ENCODE results near the gene PRCD.

PRCD gene

DNA sequence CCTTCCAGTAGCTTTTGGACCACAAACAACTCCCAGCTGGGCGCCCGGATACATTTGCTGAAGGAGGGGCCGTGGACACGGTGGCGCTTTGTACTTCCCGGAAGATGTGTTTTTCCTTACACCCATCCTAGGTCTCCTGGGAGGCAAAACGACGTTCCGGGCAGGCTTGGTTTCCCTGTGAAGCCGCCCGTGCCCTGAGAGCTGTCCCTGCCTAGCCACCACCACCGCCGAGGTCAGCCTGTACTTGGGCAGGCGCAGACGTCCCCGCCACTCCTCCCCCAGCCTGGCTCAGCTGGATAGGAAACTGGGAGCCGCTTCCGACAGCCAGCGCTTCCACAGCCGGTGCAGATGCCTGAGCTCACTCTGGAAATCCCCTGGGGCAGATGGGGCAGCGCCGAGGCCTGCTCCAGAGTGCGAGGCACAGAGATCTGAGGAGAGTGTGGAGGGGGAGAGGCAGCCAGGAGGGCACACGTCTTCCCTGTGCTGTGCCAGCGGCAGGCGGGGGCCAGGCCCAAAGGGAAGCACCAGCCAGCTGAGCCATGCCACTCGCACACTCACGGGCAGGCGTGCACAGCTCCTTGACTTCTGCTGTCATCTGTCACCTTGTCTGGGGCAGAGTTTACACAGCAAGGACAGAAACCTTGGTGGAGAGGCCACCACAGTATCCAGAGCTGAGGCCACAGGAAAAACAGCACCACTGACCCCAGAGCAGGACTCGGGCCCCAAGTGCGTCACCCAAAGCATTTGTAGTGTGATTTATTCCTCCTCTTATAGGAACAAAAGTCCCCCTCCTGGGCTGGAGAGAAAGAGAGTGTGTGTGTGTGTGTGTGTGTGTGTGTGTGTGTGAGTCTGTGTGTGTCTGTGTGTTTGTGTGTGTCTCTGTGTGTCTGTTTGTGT is 41.6 kb upstream of the PRCD start:
- ATAC-seq (ENCODE audit: insufficient read depth, low read depth) (no peak), DNase-seq (no peak)
- Histone ChIP-seq H3K79me2 (ENCODE audit: insufficient read depth, low read length) (no peaks in the 10 kb centered on the region), H4K20me1 (ENCODE audit: insufficient read depth, low read length) (peaks cover 16% of the 10 kb centered on the region; the same call in 1 of the 2 replicates), H3K9ac (ENCODE audit: low read depth, low read length) (no peak overlapping the region), H2AFZ (ENCODE audit: low read depth, low read length) (no peak overlapping the region), H3K27me3 (ENCODE audit: insufficient read depth, low read length, poor library complexity) (peaks cover 15% of the 10 kb centered on the region), H3K4me2 (ENCODE audit: insufficient read depth, low read length) (no peak overlapping the region), H3K36me3 (ENCODE audit: insufficient read depth, low read length) (no peaks in the 10 kb centered on the region), H3K9me3 (ENCODE audit: insufficient read depth, low read length, severe bottlenecking) (no peaks in the 10 kb centered on the region), H3K4me3 (ENCODE audit: low read depth in 1 of 2, low read length in 2 of 2) (no peak overlapping the region), H3K4me1 (ENCODE audit: insufficient read depth, low read length) (peaks cover 17% of the 10 kb centered on the region), H3K27ac (ENCODE audit: low read length) (no peak overlapping the region)
- TF ChIP-seq, protein P1, sequence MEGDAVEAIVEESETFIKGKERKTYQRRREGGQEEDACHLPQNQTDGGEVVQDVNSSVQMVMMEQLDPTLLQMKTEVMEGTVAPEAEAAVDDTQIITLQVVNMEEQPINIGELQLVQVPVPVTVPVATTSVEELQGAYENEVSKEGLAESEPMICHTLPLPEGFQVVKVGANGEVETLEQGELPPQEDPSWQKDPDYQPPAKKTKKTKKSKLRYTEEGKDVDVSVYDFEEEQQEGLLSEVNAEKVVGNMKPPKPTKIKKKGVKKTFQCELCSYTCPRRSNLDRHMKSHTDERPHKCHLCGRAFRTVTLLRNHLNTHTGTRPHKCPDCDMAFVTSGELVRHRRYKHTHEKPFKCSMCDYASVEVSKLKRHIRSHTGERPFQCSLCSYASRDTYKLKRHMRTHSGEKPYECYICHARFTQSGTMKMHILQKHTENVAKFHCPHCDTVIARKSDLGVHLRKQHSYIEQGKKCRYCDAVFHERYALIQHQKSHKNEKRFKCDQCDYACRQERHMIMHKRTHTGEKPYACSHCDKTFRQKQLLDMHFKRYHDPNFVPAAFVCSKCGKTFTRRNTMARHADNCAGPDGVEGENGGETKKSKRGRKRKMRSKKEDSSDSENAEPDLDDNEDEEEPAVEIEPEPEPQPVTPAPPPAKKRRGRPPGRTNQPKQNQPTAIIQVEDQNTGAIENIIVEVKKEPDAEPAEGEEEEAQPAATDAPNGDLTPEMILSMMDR (IDR thresholded peaks at IDR 0.05; ENCODE audit: borderline replicate concordance, extremely low read depth, low read length, poor library complexity, severe bottlenecking) = no peak

DNA sequence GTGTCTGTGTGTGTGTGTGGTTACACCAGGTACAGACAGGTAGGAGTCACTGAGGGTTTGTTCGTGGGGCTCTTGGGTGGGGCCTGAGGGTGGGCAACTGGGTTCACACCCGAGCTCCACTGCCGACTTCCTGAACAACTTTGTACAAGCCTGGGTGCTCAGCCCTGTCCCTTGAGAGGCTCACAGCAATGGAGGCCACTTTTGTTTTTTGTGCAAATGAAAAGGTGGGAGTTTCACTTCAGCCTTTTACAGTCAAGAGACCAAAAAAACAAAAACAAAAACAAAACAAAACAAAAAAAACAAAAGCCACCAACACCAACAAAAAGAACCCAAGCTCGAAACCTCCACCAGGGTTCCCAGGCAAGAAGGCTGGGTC is 41.0 kb upstream of the PRCD start:
- no peak for TF ChIP-seq EZH2 (IDR thresholded peaks at IDR 0.05; ENCODE audit: borderline replicate concordance, low read depth, low read length, severe bottlenecking)
- TF ChIP-seq, protein P1 (IDR thresholded peaks at IDR 0.05; ENCODE audit: borderline replicate concordance, extremely low read depth, low read length, poor library complexity, severe bottlenecking) = no peak
- Histone ChIP-seq H2AFZ (ENCODE audit: low read depth, low read length) (no peak overlapping the region), H3K27me3 (ENCODE audit: insufficient read depth, low read length, poor library complexity) (peaks cover 15% of the 10 kb centered on the region), H3K4me2 (ENCODE audit: insufficient read depth, low read length) (no peak overlapping the region), H3K9me3 (ENCODE audit: insufficient read depth, low read length, severe bottlenecking) (no peaks in the 10 kb centered on the region), H3K79me2 (ENCODE audit: insufficient read depth, low read length) (no peaks in the 10 kb centered on the region), H3K27ac (ENCODE audit: low read length) (no peak overlapping the region), H4K20me1 (ENCODE audit: insufficient read depth, low read length) (peaks cover 16% of the 10 kb centered on the region; the same call in 1 of the 2 replicates), H3K4me1 (ENCODE audit: insufficient read depth, low read length) (peaks cover 13% of the 10 kb centered on the region), H3K36me3 (ENCODE audit: insufficient read depth, low read length) (no peaks in the 10 kb centered on the region), H3K4me3 (ENCODE audit: low read depth in 1 of 2, low read length in 2 of 2) (no peak overlapping the region), H3K9ac (ENCODE audit: low read depth, low read length) (no peak overlapping the region)
- DNase-seq = no peak
- ATAC-seq (ENCODE audit: insufficient read depth, low read depth) = no peak

DNA sequence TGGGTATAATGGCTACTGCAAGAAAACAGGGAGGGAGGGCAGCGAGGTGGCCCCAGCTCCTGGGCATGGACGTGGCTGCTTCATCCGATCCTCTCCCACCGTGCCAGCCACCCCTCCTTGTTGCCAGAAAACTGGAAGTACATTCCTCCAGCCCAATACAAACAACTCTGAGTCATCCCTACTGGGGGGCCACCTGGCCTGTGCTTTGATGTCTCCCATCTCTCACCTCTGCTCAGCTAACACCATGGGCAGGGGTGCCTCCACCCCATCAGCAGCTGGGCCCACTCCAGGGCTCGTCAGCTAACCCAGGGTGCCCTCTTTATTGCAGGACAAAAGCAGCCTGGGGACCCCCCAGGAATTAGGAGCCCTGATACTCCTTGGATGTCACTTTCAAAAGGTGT is 40.6 kb upstream of the PRCD start:
- DNase-seq = no peak
- Histone ChIP-seq H3K4me2 (ENCODE audit: insufficient read depth, low read length) (no peak overlapping the region), H3K4me1 (ENCODE audit: insufficient read depth, low read length) (peaks cover 13% of the 10 kb centered on the region), H3K27ac (ENCODE audit: low read length) (no peak overlapping the region), H3K4me3 (ENCODE audit: low read depth in 1 of 2, low read length in 2 of 2) (no peak overlapping the region), H3K27me3 (ENCODE audit: insufficient read depth, low read length, poor library complexity) (peaks cover 15% of the 10 kb centered on the region), H3K36me3 (ENCODE audit: insufficient read depth, low read length) (no peaks in the 10 kb centered on the region), H2AFZ (ENCODE audit: low read depth, low read length) (no peak overlapping the region), H3K9ac (ENCODE audit: low read depth, low read length) (no peak overlapping the region), H3K79me2 (ENCODE audit: insufficient read depth, low read length) (no peaks in the 10 kb centered on the region), H4K20me1 (ENCODE audit: insufficient read depth, low read length) (peaks cover 16% of the 10 kb centered on the region; the same call in 1 of the 2 replicates), H3K9me3 (ENCODE audit: insufficient read depth, low read length, severe bottlenecking) (no peaks in the 10 kb centered on the region)
- no peak for TF ChIP-seq EZH2 (IDR thresholded peaks at IDR 0.05; ENCODE audit: borderline replicate concordance, low read depth, low read length, severe bottlenecking)
- TF ChIP-seq, protein P1 (IDR thresholded peaks at IDR 0.05; ENCODE audit: borderline replicate concordance, extremely low read depth, low read length, poor library complexity, severe bottlenecking) = no peak
- no peak for ATAC-seq (ENCODE audit: insufficient read depth, low read depth)

All from DND-41 (cell line).